ENCODE results near the gene TSPAN33.
A peak's percentile ranks its signal among the peaks of the same experiment; 100 is the strongest.

TSPAN33 gene

GRCh38 chr7:129187681-129188371 is 43.3 kb downstream of the TSPAN33 start:
- peak overlapping the region; percentile 70 for H3K4me3 ChIP-seq (ENCODE audit: control insufficient read depth, low read depth, low read length)
- TF ChIP-seq, protein P1, sequence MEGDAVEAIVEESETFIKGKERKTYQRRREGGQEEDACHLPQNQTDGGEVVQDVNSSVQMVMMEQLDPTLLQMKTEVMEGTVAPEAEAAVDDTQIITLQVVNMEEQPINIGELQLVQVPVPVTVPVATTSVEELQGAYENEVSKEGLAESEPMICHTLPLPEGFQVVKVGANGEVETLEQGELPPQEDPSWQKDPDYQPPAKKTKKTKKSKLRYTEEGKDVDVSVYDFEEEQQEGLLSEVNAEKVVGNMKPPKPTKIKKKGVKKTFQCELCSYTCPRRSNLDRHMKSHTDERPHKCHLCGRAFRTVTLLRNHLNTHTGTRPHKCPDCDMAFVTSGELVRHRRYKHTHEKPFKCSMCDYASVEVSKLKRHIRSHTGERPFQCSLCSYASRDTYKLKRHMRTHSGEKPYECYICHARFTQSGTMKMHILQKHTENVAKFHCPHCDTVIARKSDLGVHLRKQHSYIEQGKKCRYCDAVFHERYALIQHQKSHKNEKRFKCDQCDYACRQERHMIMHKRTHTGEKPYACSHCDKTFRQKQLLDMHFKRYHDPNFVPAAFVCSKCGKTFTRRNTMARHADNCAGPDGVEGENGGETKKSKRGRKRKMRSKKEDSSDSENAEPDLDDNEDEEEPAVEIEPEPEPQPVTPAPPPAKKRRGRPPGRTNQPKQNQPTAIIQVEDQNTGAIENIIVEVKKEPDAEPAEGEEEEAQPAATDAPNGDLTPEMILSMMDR (IDR thresholded peaks at IDR 0.05; ENCODE audit: control insufficient read depth, insufficient read depth, low read depth, low read length, missing control alignments) = no peak
- no peak for DNase-seq (ENCODE audit: low read depth)

DNA sequence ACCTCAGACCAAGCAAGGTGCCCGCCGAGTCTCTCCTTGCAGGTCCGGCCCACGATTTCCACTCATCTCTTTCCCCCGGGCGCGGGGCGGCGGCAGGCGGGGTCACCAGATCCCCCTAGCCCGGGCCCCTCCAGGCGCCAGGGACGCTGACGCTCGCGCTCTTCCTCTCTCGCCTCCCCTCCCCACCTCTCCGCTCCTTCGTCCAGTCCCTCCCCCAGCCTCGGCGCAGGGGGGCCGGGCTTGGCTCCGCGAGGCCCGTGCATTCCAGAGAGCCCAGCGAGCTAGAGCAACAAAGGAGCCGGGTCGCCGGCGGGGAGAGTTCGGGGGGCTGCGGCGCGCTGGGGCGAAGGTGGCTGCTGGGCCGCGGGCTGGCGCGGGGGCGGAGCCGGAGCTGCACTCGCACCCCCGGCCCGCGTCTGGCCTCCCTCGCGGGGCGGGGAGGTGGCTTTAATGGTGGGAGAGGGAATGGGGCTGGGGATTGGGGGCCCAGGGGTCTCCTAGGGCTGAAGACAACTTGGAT is 43.9 kb downstream of the TSPAN33 start, which contains the start of gene SMO:
SMO (plus strand) TSS at position 262 of the 520 bp plus-strand sequence. CDS start 519 bp downstream, outside the sequence.
- TF ChIP-seq, protein P1 (IDR thresholded peaks at IDR 0.05; ENCODE audit: control insufficient read depth, insufficient read depth, low read depth, low read length, missing control alignments) = no peak
- no peak for DNase-seq (ENCODE audit: low read depth)
- H3K4me3 ChIP-seq (ENCODE audit: control insufficient read depth, low read depth, low read length) = peak within 1 kb of the TSS; percentile 70

DNA sequence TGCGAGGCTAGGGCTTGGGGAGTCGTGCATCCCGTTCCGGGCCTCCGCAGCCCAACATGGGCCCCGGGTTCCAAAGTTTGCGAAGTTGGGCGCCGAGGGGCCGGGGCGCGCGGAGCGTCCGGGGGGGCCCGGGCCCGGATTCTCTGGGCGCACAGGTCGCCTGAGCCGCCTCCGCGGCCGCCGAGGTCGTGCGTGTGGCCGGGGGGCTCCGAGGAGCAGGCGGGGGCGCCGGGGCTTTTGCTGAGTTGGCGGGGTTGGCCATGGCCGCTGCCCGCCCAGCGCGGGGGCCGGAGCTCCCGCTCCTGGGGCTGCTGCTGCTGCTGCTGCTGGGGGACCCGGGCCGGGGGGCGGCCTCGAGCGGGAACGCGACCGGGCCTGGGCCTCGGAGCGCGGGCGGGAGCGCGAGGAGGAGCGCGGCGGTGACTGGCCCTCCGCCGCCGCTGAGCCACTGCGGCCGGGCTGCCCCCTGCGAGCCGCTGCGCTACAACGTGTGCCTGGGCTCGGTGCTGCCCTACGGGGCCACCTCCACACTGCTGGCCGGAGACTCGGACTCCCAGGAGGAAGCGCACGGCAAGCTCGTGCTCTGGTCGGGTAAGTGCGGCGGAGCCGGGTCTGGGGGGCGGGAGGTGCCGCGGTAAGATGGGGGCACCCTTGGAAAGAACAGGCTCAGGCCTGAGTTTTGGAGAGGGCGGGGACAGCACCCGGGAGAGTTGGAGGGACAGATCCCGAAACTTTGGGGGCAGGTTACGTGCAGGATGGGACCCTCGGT is 44.6 kb downstream of the TSPAN33 start:
- H3K4me3 ChIP-seq (ENCODE audit: control insufficient read depth, low read depth, low read length) = peak overlapping the region; percentile 70
- DNase-seq (ENCODE audit: low read depth) = no peak

GRCh38 chr7:129189661-129190310 is 45.3 kb downstream of the TSPAN33 start:
- TF ChIP-seq, protein P1 (IDR thresholded peaks at IDR 0.05; ENCODE audit: control insufficient read depth, insufficient read depth, low read depth, low read length, missing control alignments) = no peak
- peak overlapping the region; percentile 70 for H3K4me3 ChIP-seq (ENCODE audit: control insufficient read depth, low read depth, low read length)

More for the DNA sequence above, 44.6 kb downstream of the TSPAN33 start:
- TF ChIP-seq, protein P1 (IDR thresholded peaks at IDR 0.05; ENCODE audit: control insufficient read depth, insufficient read depth, low read depth, low read length, missing control alignments) = no peak

DNA sequence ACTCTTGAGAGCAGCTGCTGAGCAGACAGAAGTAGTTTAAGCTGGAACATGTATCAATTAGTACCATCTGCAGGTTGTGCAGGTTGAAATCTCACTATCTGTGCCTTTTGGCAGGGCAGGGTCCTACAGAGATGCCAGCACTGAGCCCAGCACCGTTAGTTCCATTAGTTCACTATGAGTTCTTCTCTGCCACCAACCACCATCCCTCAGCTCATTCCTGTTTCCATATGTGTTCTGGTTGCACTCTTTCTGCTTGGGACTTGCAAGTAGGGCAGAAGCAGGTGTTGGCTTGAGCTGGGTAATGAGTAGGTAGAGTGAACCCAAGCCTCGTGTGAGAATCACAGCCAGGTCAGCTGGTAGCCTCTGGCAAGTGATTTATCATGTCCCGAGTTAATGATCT is 46.8 kb downstream of the TSPAN33 start:
- H3K4me3 ChIP-seq (ENCODE audit: control insufficient read depth, low read depth, low read length) = no peak overlapping the region
- TF ChIP-seq, protein P1 (IDR thresholded peaks at IDR 0.05; ENCODE audit: control insufficient read depth, insufficient read depth, low read depth, low read length, missing control alignments) = no peak
- DNase-seq (ENCODE audit: low read depth) = no peak

More at GRCh38 chr7:129189661-129190310, 45.3 kb downstream of the TSPAN33 start:
- DNase-seq (ENCODE audit: low read depth) = no peak

DNA sequence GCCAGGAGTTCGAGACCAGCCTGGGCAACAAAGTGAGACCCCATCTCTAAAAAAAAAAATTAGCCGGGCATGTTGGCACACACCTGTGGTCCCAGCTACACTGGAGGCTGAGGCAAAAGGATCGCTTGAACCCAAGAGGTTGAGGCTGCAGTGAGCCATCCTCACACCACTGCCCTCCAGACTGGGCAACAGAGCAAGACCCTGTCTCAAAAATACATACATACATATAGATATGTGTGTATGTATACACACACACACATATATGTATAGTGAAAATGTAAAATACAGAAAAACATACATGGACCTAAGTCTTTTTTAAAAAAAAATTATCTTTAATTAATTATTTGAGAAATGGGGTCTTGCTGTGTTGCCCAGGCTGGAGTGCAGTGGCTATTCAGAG is 49.4 kb downstream of the TSPAN33 start:
- no peak for DNase-seq (ENCODE audit: low read depth)
- TF ChIP-seq, protein P1 (IDR thresholded peaks at IDR 0.05; ENCODE audit: control insufficient read depth, insufficient read depth, low read depth, low read length, missing control alignments) = no peak
- no peak overlapping the region for H3K4me3 ChIP-seq (ENCODE audit: control insufficient read depth, low read depth, low read length)

Measured in AG09309 (cell line).